Measurements from ENCODE around the gene ZNF639.

Gene ZNF639

DNA sequence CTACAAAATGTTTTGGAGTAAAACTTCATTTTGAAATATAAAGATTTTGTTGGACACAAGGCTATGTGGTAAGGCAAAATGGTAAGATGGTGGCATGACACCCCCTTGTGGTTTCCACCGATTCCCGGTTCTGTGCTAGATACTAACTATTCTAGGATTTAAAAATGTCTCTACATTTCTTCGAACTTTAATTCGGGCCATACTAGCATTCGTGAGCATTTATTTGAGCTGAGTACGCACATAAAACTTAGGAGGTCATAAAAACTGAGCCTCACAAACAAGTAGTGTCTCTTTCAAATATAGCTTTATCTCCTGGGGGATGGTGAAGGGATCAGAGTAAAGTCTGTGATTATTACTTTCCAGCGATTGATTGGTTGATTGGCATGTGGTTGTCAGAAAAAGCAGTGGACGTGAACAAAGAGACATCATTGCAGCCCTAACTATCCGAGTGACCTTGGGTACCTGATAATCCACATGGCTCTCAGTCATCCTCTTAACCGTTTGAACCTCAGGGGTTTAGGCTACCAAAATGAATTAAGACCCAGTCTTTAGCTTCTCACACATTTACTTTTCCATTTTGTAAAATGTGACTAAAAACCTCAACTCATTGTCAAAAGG is 1.1 kb upstream of the ZNF639 start:
- DNase-seq: peak in 1 of 2 donors; percentile 28

- peak; percentile 62 to 72 for DNase-seq
Measured at GRCh38 chr3:179323197-179324110, 623 bp downstream of the ZNF639 start.

- DNase-seq: peak in 1 of 2 donors; percentile 51
Measured at GRCh38 chr3:179324270-179324754, 1.5 kb downstream of the ZNF639 start.

DNA sequence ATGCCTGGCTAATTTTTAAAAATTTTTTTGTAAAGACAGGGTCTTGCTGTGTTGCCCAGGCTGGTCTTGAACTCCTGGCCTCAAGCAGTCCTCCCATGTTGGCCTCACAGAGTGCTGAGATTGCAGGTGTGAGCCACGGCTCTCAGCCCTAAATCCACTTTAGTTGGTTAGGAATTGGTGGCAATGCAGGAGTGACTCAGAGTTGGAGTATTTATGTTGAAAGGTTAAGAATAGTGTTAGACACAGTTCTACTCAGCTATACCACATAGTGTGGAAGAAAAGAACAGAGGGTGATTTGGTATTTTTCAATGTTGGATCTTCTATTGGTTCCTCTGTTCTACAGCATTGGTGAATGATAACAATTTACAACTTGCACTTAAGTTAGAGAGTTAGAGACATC is 7.6 kb downstream of the ZNF639 start:
- no peak for DNase-seq

DNA sequence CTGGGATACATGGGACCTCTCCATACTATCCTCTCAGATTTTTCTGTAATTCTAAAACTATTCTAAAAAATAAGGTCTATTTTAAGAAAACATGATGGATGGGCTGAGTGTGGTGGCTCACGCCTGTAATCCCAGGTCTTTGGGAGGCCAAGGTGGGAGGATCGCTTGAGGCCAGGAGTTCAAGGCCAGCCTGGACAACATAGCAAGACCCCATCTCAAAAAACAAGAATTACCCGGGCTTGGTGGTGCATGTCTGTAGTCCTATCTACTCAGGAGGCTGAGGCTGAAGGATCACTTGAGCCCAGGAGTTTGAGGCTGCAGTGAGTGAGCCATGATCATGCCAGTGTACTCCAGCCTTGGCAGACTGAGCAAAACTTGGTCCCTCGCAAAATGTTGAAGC is 9.4 kb downstream of the ZNF639 start:
- DNase-seq: no peak

DNA sequence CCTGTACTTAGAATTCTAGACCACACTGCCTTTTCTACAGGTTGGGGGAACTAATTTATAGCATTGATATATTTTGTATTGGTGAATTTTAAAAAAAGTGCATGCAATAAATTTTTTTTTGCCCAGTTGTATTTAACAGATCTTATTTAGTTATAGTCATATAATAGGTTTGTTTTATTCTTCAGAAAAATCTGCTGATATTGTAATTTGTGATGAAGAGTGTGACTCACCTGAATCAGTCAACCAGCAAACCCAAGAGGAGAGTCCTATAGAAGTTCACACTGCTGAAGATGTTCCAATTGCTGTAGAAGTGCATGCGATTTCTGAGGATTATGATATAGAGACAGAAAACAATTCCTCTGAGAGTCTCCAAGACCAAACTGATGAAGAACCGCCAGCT is 10.3 kb downstream of the ZNF639 start:
- no peak for DNase-seq

DNA sequence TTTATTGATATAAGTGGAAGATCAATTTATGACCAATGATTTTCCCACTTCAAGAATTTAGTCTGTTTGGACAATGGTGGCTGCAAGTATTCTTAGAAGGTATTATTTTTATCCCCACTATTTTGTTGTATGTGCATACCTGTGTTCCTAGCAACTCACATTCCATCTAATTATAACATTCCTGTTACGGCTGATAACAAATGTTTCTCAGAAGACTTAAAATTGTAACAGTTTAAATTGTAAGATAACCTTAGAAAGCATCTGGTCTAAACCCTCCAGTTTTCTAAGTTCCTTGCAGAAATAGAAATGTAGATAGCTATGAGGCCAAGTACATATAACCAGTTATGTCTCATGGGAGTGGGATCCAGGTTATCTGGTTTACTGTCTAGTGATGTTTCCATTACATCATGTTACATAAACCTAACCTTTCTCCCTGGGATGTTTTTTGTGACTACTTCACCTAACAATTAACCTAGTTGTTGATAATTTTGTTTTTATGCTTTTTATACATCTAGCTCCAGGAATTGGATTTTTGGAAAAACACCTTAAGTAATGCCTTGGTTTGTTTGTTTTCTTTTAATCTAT is 13.6 kb downstream of the ZNF639 start:
- no peak for DNase-seq

- DNase-seq: peak; percentile 92 to 94
Measured at GRCh38 chr3:179347345-179348194, 24.7 kb downstream of the ZNF639 start, which contains the start of gene MFN1. Gene MFN1, plus strand, starts transcription at chr3:179347709. Its CDS starts 1,143 bp downstream, at chr3:179348852.

DNA sequence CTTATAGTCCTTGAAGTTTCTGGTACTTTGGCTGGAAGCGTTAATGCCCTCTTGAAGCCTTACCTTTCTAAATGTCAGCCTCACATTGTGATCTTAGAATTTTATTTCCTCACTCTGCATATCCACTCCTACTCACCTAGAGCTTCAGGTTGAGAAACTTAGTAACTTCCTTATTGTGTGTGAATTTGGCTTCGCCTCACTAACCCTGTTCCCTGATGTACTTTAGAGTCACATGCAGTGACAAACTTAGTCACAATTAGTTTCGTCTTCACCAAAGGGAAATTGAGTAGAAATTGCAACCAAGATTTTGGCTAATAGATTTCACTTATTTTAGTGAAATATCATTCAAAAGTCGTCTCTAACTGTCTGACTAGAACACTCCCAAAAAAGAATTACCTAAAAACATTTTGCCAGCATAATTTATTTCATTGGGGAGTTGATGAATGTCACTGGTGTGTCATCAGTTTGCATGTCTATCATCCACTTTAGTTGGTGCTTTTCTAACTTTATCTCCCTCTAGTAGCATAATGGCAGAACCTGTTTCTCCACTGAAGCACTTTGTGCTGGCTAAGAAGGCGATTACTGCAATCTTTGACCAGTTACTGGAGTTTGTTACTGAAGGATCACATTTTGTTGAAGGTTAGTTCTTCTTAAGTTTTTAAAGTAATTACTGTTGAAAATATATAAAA is 25.6 kb downstream of the ZNF639 start:
- peak in 1 of 2 donors; percentile 17 for DNase-seq

GRCh38 chr3:179355996-179356395 is 33.2 kb downstream of the ZNF639 start:
- DNase-seq: no peak

GRCh38 chr3:179363332-179363731 is 40.5 kb downstream of the ZNF639 start:
- no peak for DNase-seq

GRCh38 chr3:179369621-179370020 is 46.8 kb downstream of the ZNF639 start:
- DNase-seq: no peak

DNA sequence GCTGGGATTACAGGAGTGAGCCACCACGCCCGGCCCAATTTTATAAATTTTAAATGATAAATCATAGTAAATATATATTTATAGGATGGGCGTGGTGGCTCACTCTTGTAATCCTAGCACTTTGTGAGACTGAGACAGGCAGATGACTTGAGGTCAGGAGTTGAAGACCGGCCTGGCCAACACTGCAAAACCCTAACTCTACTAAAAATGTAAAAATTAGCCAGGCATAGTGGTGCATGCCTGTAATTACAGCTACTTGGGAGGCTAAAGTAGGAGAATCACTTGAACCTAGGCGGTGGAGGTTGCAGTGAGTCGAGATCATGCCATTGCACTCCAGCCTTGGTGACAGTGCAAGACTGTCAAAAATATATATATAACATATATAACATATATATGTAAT is 51.1 kb downstream of the ZNF639 start:
- no peak for DNase-seq

GRCh38 chr3:179375091-179375999 is 52.5 kb downstream of the ZNF639 start:
- no peak for DNase-seq

- DNase-seq: no peak
Measured at GRCh38 chr3:179376474-179376873, 53.6 kb downstream of the ZNF639 start.
